ENCODE measurements around the gene TEX35.

- TF ChIP-seq POLR2A (IDR thresholded peaks at IDR 0.05), result no peak
- peak in 5 of 7 experiments; percentile 55 to 87 (median 78) for TF ChIP-seq CTCF (IDR thresholded peaks at IDR 0.05)
- TF ChIP-seq EP300 (IDR thresholded peaks at IDR 0.05), result no peak
- TF ChIP-seq POLR2AphosphoS5 (IDR thresholded peaks at IDR 0.05), result no peak
Observed at GRCh38 chr1:178501705-178502329, 11.1 kb upstream of the TEX35 start.

All from stomach (tissue), 4 donors.